GM13977 (cell line): ENCODE data around the gene RASGRF1.
A peak's percentile ranks its signal among the peaks of the same experiment; 100 is the strongest.
"Not testable (repeated sequence)": the region's sequence is repeated elsewhere in the genome, so short reads cannot be mapped to it uniquely, and the experiment has no call there.

Experiments
- DNase-seq: peaks from one replicate; pipeline ENCODE4 v3.0.0; 2012; ENCODE audit warnings: low spot score
- CTCF ChIP-seq: IDR thresholded peaks from 2 replicates; pipeline ENCODE4 v1.5.1; 2012; ENCODE audit warnings: mild to moderate bottlenecking, control low read depth; ENCODE audit not compliant: insufficient read depth; ENCODE audit errors: extremely low read depth, missing control alignments
- in situ Hi-C: fragments of 300-500 bp; cut with MboI; formaldehyde crosslinking; loops from one replicate; pipeline ENCODE4 v1.12.0; 2022; ENCODE audit warnings: low sequenced_read_pairs, low pct_unique_long_range_greater_than_20kb, mixed read lengths, inconsistent platforms; ENCODE audit not compliant: unreplicated experiment

RASGRF1 gene

DNA sequence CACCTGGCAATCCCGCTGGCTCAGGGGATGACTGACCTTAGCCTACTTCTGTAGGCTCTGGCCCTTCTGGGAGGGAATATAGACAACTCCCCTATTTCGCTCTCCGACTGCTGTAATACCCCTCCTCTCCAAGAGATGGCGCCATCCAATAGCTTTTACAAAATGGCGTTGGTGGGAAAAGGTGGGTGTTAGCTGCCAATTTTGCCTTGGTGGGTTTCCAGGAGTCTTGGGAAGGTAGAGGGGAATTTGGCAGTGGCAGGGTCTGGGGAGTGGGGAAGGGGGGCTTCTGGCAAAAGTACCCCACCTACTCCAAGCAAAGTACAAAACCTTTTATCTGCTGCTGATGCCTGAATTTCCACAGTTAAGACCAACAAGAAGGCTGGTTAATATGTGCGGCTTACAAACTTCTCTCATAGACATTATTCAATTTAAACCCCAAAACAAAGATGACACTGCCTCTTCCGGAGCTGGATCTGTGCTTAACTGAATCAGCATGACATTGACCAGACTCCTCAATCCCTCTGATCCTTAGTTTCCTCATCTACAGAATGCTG is 62.1 kb downstream of the RASGRF1 start:
- in situ Hi-C loops: loop anchor here (10.0 kb wide), 1 partner anchor 156 kb away; no protein-coding TSS in a partner anchor
- DNase-seq: peak; percentile 76
- TF ChIP-seq CTCF: peak; percentile 91

GRCh38 chr15:79027532-79028410 is 62.8 kb downstream of the RASGRF1 start:
- in situ Hi-C loops: loop anchor here (10.0 kb wide), 1 partner anchor 157 kb away; no protein-coding TSS in a partner anchor
- no peak for TF ChIP-seq CTCF
- DNase-seq: no peak

DNA sequence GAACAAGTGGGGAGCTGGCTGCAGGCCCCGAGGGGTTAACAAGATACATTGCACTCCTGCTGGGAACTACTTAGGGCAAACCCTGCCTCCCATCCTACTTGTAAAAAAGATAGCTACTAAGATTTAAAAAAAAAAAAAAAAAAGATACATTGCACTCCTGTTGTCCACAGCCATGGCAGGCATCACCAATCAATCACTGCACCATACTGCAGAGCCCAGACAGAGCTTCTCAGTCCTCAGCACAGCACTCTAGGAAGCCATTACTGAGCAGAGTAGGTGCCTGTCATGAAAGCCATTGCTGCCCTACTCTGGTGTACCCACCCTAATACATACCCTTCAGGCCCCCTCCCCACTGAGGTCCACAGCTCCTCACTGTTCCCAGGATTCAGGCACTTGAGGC is 64.8 kb downstream of the RASGRF1 start:
- in situ Hi-C loops: loop anchor here (10.0 kb wide), 1 partner anchor 159 kb away; no protein-coding TSS in a partner anchor
- no peak for DNase-seq
- TF ChIP-seq CTCF: no peak

DNA sequence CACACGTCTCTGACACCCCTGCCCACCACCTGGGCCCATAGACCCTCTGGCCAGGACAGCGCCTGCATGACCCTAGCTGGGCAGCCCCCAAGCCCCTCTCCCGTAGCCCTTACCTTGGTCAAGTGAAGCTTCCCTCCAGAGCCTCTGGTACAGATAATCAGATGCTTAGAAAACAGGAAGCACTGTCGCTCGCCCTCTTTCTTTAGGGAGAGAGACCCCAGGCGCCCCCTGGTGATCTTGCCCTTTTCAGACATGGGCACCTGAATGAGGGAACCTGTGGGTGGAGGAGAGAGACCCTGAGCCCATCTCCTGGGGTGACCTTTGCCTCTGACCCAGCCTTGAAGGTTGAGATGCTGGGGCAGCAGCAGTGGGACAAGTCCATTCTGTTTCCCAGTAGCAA is 65.4 kb downstream of the RASGRF1 start:
- peak; percentile 49 for TF ChIP-seq CTCF
- in situ Hi-C loops: loop anchor here (10.0 kb wide), 1 partner anchor 160 kb away; no protein-coding TSS in a partner anchor
- DNase-seq: peak; percentile 43

GRCh38 chr15:79024493-79024892 is 66.1 kb downstream of the RASGRF1 start:
- DNase-seq: not testable (repeated sequence)
- in situ Hi-C loops: loop anchor here (10.0 kb wide), 1 partner anchor 160 kb away; no protein-coding TSS in a partner anchor

DNA sequence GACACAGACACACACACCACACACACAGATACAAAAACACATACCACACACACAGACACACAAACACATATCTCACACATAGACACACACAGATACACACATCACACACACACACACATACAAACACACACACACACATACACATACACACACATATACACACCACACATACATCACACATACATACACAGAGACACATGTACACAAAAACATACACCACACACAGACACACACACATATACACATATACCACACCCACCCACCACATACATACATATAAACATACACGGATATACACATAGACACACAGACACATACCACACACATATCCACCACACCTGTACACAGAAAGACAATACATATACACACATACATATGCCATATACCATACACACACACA is 66.7 kb downstream of the RASGRF1 start:
- TF ChIP-seq CTCF: no peak
- in situ Hi-C loops: loop anchor here (10.0 kb wide), 1 partner anchor 161 kb away; no protein-coding TSS in a partner anchor
- no peak for DNase-seq

GRCh38 chr15:79023546-79023890 is 67.1 kb downstream of the RASGRF1 start:
- TF ChIP-seq CTCF: no peak
- in situ Hi-C loops: loop anchor here (10.0 kb wide), 1 partner anchor 161 kb away; no protein-coding TSS in a partner anchor
- no peak for DNase-seq
